Loucy (cell line): Measurements from ENCODE around the gene QRICH1.

Source experiments
- H2AFZ ChIP-seq: fragments of 200-600 bp; sonication (generic); 2 replicates; pipeline ENCODE4 v1.6.0; 2016; ENCODE audit warnings: antibody characterized with exemption, mild to moderate bottlenecking, low read length, moderate library complexity
- H3F3A ChIP-seq: fragments of 200-600 bp; 2 replicates; pipeline ENCODE4 v1.6.0; 2016; ENCODE audit warnings: antibody characterized with exemption, low read depth, mild to moderate bottlenecking
- H3K27me3 ChIP-seq: fragments of 200-600 bp; sonication (generic); 2 replicates; pipeline ENCODE4 v1.6.1; 2014; ENCODE audit warnings: low read length, mild to moderate bottlenecking; ENCODE audit not compliant: insufficient read depth, poor library complexity, severe bottlenecking
- H3K36me3 ChIP-seq: fragments of 200-600 bp; sonication (generic); 2 replicates; pipeline ENCODE4 v1.6.1; 2016; ENCODE audit warnings: low read length; ENCODE audit not compliant: insufficient read depth
- H3K4me1 ChIP-seq: fragments of 200-600 bp; sonication (generic); 2 replicates; pipeline ENCODE4 v1.5.1; 2014; ENCODE audit warnings: low read length, mild to moderate bottlenecking; ENCODE audit not compliant: insufficient read depth, poor library complexity, severe bottlenecking
- H3K4me2 ChIP-seq: fragments of 200-600 bp; sonication (generic); 2 replicates; pipeline ENCODE4 v1.6.0; 2014; ENCODE audit warnings: antibody characterized with exemption, low read length, low read depth, mild to moderate bottlenecking; ENCODE audit not compliant: poor library complexity, severe bottlenecking
- H3K4me3 ChIP-seq: fragments of 200-600 bp; sonication (generic); 2 replicates; pipeline ENCODE4 v1.5.1; 2014; ENCODE audit warnings: low read length, mild to moderate bottlenecking, mixed read lengths; ENCODE audit not compliant: poor library complexity, severe bottlenecking
- H3K79me2 ChIP-seq: fragments of 200-600 bp; sonication (generic); 2 replicates; pipeline ENCODE4 v1.6.1; 2014; ENCODE audit warnings: low read length; ENCODE audit not compliant: insufficient read depth
- H3K9ac ChIP-seq: fragments of 200-600 bp; sonication (generic); 2 replicates; pipeline ENCODE4 v1.6.0; 2014; ENCODE audit warnings: mild to moderate bottlenecking, low read depth, low read length, moderate library complexity; ENCODE audit not compliant: poor library complexity, severe bottlenecking
- H3K9me2 ChIP-seq: fragments of 200-600 bp; sonication (generic); replicated peaks from 2 replicates; pipeline ENCODE4 v1.6.1; 2016; ENCODE audit warnings: low read depth, low read length, mixed read lengths
- H3K9me3 ChIP-seq: fragments of 200-600 bp; sonication (generic); 2 replicates; pipeline ENCODE4 v1.6.1; 2014; ENCODE audit warnings: mild to moderate bottlenecking, antibody characterized with exemption, low read length, low read depth; ENCODE audit not compliant: insufficient read depth
- H4K20me1 ChIP-seq: fragments of 200-600 bp; sonication (generic); 2 replicates; pipeline ENCODE4 v1.6.0; 2014; ENCODE audit warnings: antibody characterized with exemption, low read length, mild to moderate bottlenecking; ENCODE audit not compliant: insufficient read depth, poor library complexity, severe bottlenecking
- CTCF ChIP-seq: fragments of 200-600 bp; sonication (generic); conservative IDR thresholded peaks from 2 replicates; pipeline ENCODE4 v1.5.1; 2014; ENCODE audit warnings: mild to moderate bottlenecking, antibody characterized with exemption, low read length
- EZH2phosphoT487 ChIP-seq: fragments of 200-600 bp; IDR thresholded peaks from 2 replicates; pipeline ENCODE4 v1.6.1; 2018; ENCODE audit warnings: antibody characterized with exemption, mild to moderate bottlenecking, moderate library complexity, borderline replicate concordance

The QRICH1 gene

GRCh38 chr3:49007771-49008528 is 85.9 kb downstream of the QRICH1 start:
- Histone ChIP-seq H3K27me3 (no peaks in the 10 kb centered on the region), H4K20me1 (peaks cover 40% of the 10 kb centered on the region), H3K4me1 (peaks cover 14% of the 10 kb centered on the region), H3F3A (no peaks in the 10 kb centered on the region), H2AFZ (peak overlapping the region; percentile 80), H3K4me2 (peak overlapping the region; percentile 99), H3K9me2 (no peaks in the 10 kb centered on the region), H3K79me2 (peaks cover 64% of the 10 kb centered on the region), H3K4me3 (peak overlapping the region; percentile 86), H3K9ac (peak overlapping the region; percentile 100), H3K9me3 (no peaks in the 10 kb centered on the region), H3K36me3 (peaks cover 16% of the 10 kb centered on the region; the same call in 1 of the 2 replicates)
- TF ChIP-seq CTCF (no peak), EZH2phosphoT487 (no peak)

- H3K9me3 ChIP-seq = no peaks in the 10 kb centered on the region
- peak within 1 kb of the TSS; percentile 80 for H2AFZ ChIP-seq
- H3K4me2 ChIP-seq = peak within 1 kb of the TSS; percentile 99
- H3F3A ChIP-seq = no peaks in the 10 kb centered on the region
- H3K27me3 ChIP-seq = no peaks in the 10 kb centered on the region
- peaks cover 33% of the 10 kb centered on the region for H4K20me1 ChIP-seq
- peak within 1 kb of the TSS; percentile 100 for H3K9ac ChIP-seq
- TF ChIP-seq EZH2phosphoT487 (no peak), CTCF (peak; percentile 56)
- H3K79me2 ChIP-seq = peaks cover 57% of the 10 kb centered on the region
- H3K4me1 ChIP-seq = peaks cover 14% of the 10 kb centered on the region
- H3K4me3 ChIP-seq = peak within 1 kb of the TSS; percentile 86
- peaks cover 9% of the 10 kb centered on the region; the same call in 1 of the 2 replicates for H3K36me3 ChIP-seq
- H3K9me2 ChIP-seq = no peaks in the 10 kb centered on the region
Observed at GRCh38 chr3:49007068-49007770, 86.7 kb downstream of the QRICH1 start, which contains the start of gene WDR6. Gene WDR6, plus strand, starts transcription at chr3:49007391. Its CDS starts 41 bp downstream, at chr3:49007432.

GRCh38 chr3:49006408-49007067 is 87.3 kb downstream of the QRICH1 start:
- Histone ChIP-seq H3K79me2 (peaks cover 50% of the 10 kb centered on the region), H3K4me1 (peaks cover 14% of the 10 kb centered on the region)

More at GRCh38 chr3:49006408-49007067, 87.3 kb downstream of the QRICH1 start:
- no peaks in the 10 kb centered on the region for H3F3A ChIP-seq
- no peaks in the 10 kb centered on the region for H3K27me3 ChIP-seq
- H2AFZ ChIP-seq = peak overlapping the region; percentile 51; the same call in 1 of the 2 replicates
- H3K9me2 ChIP-seq = no peaks in the 10 kb centered on the region
- H4K20me1 ChIP-seq = peaks cover 26% of the 10 kb centered on the region
- TF ChIP-seq CTCF = no peak
- TF ChIP-seq EZH2phosphoT487 = no peak
- no peaks in the 10 kb centered on the region for H3K9me3 ChIP-seq
- H3K4me2 ChIP-seq = peak overlapping the region; percentile 82
- peak overlapping the region; percentile 86 for H3K4me3 ChIP-seq
- peak overlapping the region; percentile 100 for H3K9ac ChIP-seq
- H3K36me3 ChIP-seq = peaks cover 2% of the 10 kb centered on the region; the same call in 1 of the 2 replicates
